ENCODE measurements around the gene BTBD9.

DNA sequence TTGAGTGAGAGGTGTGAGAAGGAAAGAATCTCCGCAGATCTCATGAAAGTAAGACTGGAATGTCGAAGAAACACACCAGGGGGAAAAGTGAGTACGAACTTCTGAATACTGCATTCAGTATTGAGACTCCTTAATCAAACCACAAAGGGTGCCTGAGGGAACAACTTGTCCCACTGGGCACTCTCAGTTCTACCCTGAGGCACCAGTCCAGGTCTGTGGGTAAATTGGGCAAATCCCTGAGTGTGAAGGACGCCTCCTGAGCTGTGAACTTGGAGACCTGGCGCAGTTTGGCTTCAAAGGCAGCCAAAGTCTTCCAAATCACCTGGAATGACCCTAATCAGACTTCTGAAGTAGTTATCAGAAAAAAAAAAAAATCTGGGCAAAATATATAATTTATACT, 329.7 kb downstream of the BTBD9 start:
- TF ChIP-seq, protein P1, sequence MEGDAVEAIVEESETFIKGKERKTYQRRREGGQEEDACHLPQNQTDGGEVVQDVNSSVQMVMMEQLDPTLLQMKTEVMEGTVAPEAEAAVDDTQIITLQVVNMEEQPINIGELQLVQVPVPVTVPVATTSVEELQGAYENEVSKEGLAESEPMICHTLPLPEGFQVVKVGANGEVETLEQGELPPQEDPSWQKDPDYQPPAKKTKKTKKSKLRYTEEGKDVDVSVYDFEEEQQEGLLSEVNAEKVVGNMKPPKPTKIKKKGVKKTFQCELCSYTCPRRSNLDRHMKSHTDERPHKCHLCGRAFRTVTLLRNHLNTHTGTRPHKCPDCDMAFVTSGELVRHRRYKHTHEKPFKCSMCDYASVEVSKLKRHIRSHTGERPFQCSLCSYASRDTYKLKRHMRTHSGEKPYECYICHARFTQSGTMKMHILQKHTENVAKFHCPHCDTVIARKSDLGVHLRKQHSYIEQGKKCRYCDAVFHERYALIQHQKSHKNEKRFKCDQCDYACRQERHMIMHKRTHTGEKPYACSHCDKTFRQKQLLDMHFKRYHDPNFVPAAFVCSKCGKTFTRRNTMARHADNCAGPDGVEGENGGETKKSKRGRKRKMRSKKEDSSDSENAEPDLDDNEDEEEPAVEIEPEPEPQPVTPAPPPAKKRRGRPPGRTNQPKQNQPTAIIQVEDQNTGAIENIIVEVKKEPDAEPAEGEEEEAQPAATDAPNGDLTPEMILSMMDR (IDR thresholded peaks at IDR 0.05): no peak
- TF ChIP-seq POLR2A (IDR thresholded peaks at IDR 0.05): no peak
